Activated naive CD4-positive, alpha-beta T cell treated with anti-CD3 and anti-CD28 coated beads, Interleukin-2, amount 10 ng/mL, durations not matched to agents 7 days and 5 days (primary cell): ENCODE measurements around the gene TBC1D20.

ENCODE experiments used
- CTCF ChIA-PET: fragments of 350-600 bp; sonication (Branson Sonifier 250); formaldehyde crosslinking; loops from one replicate; lab custom pipeline; 2021; ENCODE audit warnings: antibody characterized with exemption; lab: Charles Lee
- DNase-seq: peaks from one replicate; pipeline ENCODE4 v3.0.0-alpha.2; 2020
- H3K27ac Mint-ChIP-seq: one replicate; pipeline ENCODE4 v1.8.0; 2021; ENCODE audit warnings: mild to moderate bottlenecking, moderate library complexity, mixed read lengths
- H3K27me3 Mint-ChIP-seq: one replicate; pipeline ENCODE4 v1.8.0; 2021; ENCODE audit warnings: mild to moderate bottlenecking, mixed read lengths
- H3K36me3 Mint-ChIP-seq: one replicate; pipeline ENCODE4 v1.8.0; 2021; ENCODE audit warnings: mixed read lengths
- H3K4me1 Mint-ChIP-seq: one replicate; pipeline ENCODE4 v1.8.0; 2021; ENCODE audit warnings: mixed read lengths
- H3K4me3 Mint-ChIP-seq: one replicate; pipeline ENCODE4 v1.8.0; 2021; ENCODE audit warnings: mild to moderate bottlenecking, moderate library complexity, mixed read lengths
- H3K9me3 Mint-ChIP-seq: one replicate; pipeline ENCODE4 v1.8.0; 2021; ENCODE audit warnings: mixed read lengths

Gene TBC1D20

DNA sequence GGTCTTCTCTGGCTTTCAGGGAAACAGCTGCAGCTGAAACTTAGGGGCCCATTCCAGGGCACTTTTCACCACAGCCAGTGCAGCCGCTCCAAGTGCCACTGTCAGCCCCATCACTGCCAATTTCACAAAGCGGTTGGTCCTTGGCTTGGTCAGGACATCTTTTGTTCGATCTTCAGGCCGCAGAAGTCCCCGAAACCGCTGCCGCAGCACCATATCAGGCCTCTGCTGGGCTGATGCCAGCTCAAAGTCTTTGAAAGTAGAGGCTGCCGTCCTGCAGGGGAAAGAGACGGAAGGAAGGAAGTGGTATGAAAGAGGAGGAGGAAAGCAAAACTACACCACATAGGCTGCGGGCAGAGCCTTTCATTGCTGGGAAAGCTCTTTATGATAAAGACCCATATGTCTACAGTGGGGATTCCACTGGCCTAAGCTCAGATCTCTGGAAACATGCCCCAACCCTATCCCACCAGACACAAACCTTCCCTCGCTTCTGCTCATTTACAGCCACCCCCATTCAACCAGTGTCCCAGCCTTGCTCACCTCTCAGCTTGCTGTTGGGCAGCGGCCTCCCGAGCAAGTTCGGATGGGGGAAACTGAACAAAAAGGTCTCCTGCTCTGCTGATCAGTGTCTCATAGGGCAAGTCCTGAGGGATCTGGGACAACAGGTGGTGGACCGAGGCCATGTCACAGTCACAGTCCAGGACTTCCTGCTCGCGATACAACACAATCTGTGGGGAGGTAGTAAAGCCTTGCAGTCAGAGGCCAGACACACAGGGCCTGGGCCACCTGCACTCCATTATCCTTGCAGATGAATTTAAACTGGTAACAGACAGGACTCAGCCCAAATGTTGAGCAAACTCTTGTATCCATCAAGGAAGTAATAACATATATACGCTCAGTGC, 23.5 kb downstream of the TBC1D20 start:
- DNase-seq = peak; percentile 77
- peaks cover 81% of the 10 kb centered on the region for H3K36me3 Mint-ChIP-seq
- no peaks in the 10 kb centered on the region for H3K9me3 Mint-ChIP-seq
- no peaks in the 10 kb centered on the region for H3K27me3 Mint-ChIP-seq
- peaks cover 63% of the 10 kb centered on the region for H3K4me1 Mint-ChIP-seq
- peak overlapping the region; percentile 84 for H3K27ac Mint-ChIP-seq
- H3K4me3 Mint-ChIP-seq = peak overlapping the region; percentile 61
- CTCF ChIA-PET = interaction anchor here (0.7 to 3.1 kb wide), 6 partner anchors 20 to 41 kb away, joined by 3 to 9 read pairs (median 4); no protein-coding TSS in a partner anchor

DNA sequence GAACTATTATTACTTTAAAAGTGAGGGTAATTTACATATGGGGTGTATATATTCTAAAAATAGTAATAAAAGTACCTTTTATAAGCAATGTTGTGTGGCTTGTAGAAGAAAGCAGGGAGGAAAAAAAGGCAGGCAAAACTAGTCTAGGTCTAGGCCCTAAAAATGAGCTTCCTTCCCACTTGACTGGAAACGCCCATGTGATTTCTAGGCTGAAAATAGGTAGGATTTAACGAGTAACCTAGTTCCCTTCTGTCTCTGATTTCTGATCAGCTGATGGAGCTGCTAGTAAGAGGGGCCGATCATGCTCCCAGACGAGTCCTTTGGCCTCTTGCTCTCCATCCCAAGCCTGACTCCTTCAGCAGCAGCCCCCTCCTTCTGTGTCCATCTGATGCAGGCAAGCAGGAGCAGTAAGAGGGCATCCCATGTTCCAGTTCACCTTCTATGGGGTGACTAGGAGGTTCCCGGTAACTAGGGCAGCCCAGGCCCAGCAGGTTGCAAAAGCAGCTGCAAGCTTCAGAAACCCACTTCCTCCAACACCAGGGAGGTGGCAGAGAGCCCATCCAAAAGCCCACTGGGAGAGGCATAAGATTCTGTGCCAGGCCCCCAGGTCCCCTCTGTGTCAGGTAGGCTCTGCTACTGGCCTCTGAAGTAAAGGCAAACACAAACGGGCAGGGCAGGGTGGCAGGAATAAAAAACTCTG, 24.4 kb downstream of the TBC1D20 start:
- Mint-ChIP-seq H3K27ac (peak overlapping the region; percentile 84), H3K4me3 (peak overlapping the region; percentile 61), H3K9me3 (no peaks in the 10 kb centered on the region), H3K36me3 (peaks cover 84% of the 10 kb centered on the region), H3K27me3 (no peaks in the 10 kb centered on the region), H3K4me1 (peaks cover 70% of the 10 kb centered on the region)
- CTCF ChIA-PET = interaction anchor here (0.7 to 3.1 kb wide), 6 partner anchors 21 to 42 kb away, joined by 3 to 9 read pairs (median 4); no protein-coding TSS in a partner anchor
- no peak for DNase-seq

DNA sequence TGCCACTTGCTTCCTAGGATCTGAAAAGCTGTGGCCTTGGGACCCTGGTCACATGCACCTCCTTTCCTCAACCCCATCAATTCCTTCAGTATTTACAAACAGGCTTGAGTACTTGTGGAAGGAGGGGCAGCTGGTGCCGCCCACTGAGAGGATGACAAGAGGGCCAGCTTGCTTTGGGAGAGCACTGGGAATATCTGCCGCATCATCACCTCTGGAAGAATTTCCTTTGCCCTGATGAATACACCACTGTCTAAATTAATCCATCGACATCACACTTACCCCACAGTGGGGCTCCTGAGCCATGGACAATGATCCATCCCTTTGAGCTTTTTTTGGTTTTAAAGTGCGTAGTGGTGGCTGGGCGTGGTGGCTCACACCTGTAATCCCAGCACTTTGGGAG, 25.9 kb downstream of the TBC1D20 start:
- no peak for DNase-seq

GRCh38 chr20:435558-435957, 26.8 kb downstream of the TBC1D20 start:
- Mint-ChIP-seq H3K4me3 (no peak overlapping the region), H3K9me3 (no peaks in the 10 kb centered on the region)

More for the DNA sequence above, 25.9 kb downstream of the TBC1D20 start:
- Mint-ChIP-seq H3K4me3 (no peak overlapping the region), H3K36me3 (peaks cover 81% of the 10 kb centered on the region), H3K27me3 (no peaks in the 10 kb centered on the region), H3K4me1 (peaks cover 76% of the 10 kb centered on the region), H3K9me3 (no peaks in the 10 kb centered on the region), H3K27ac (no peak overlapping the region)
- CTCF ChIA-PET = no interaction called here

DNA sequence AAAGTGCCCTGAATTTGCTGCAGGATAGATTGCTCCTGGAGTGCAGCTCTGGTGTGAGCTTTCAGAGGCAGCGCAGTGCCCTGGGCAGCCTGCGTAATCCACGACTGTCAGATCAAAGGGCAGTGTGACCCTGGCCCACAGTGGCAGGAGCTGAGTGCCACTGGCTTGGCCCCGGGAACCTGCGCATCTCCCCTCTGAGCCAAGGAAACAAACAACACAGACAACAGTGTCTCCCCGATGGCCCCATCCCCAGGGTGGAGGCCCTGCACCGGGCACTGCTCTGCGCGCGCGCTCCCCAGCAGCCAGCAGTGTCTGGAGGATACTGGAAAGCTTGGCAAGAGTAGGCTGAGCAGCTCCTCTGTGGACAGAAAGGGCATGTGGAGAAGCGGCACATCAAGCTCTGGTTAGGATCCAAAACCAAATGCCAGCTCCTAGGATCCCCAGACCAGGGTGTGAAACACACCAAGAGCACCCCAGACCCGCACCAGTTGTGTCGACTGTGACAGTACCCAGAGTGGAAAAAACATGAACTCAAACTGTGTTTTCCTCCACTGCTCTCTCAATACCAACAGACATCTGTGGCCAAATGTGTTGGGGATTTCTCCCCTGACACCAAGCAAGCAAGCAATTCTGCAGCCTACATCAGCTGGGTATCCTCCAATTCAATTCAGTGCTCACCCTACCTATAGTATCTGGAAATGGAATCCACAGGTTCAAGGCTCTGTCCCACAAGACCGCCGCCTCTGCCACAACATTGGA, 27.5 kb downstream of the TBC1D20 start:
- H3K9me3 Mint-ChIP-seq = no peaks in the 10 kb centered on the region
- peaks cover 78% of the 10 kb centered on the region for H3K36me3 Mint-ChIP-seq
- peak overlapping the region; percentile 83 for H3K27ac Mint-ChIP-seq
- H3K4me3 Mint-ChIP-seq = no peak overlapping the region
- H3K4me1 Mint-ChIP-seq = peaks cover 71% of the 10 kb centered on the region
- CTCF ChIA-PET = no interaction called here
- no peak for DNase-seq
- H3K27me3 Mint-ChIP-seq = no peaks in the 10 kb centered on the region

More at GRCh38 chr20:435558-435957, 26.8 kb downstream of the TBC1D20 start:
- DNase-seq = no peak
- CTCF ChIA-PET = no interaction called here
- Mint-ChIP-seq H3K27ac (no peak overlapping the region), H3K4me1 (peaks cover 78% of the 10 kb centered on the region), H3K27me3 (no peaks in the 10 kb centered on the region), H3K36me3 (peaks cover 78% of the 10 kb centered on the region)

DNA sequence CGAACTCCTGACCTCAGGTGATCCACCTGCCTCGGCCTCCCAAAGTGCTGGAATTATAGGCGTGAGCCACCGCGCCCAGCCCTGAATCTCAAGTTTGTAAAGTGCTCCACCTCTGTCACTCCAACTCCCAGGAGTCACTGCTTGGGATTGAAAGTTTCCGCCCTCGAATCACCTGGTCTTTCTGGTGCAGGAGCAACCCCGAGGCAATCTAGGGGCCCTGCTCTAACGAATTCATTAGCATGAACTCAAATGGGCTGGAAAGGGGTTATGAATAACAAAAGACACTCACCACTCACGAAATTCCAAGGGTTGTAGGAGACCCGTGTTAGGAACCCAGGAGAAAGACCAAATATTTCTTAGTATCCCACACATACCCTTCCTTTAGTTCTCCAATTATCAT, 28.1 kb downstream of the TBC1D20 start:
- Mint-ChIP-seq H3K9me3 (no peaks in the 10 kb centered on the region), H3K27me3 (no peaks in the 10 kb centered on the region), H3K36me3 (peaks cover 77% of the 10 kb centered on the region), H3K4me3 (no peak overlapping the region), H3K27ac (peak overlapping the region; percentile 83), H3K4me1 (peaks cover 65% of the 10 kb centered on the region)
- CTCF ChIA-PET = no interaction called here
- no peak for DNase-seq

DNA sequence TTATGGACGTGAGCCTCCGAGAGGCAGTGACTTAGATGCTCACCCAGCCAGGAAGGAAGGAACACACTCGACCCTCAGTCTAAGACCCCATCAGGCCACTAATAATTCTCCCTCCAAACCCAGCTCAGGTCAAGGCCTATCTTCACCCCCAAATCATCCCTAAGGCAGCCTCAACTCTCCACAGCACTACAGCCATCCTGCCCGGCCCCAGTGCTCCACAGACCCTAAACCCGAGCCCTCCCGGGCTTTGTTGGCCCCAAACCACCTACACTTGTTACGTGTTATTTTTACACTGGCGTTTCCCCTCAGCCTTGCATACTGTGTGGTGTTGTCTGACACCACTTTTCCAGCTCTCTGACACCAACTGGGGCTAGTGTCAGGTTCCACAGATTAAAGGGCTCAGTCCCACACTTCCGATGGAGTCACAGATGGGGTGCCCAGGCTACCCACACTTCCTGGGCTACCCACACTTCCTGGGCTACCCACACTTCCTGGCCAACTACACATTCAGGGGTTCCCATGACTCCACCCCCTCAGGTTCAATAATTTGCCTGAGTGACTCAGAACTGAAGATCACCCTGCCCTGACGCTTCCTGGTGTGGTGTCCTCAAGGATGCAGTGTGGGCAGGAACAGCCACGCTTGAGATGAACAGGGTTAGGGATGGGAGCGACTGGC, 28.9 kb downstream of the TBC1D20 start:
- CTCF ChIA-PET = interaction anchor here (0.8 to 2.2 kb wide), 3 partner anchors 10 to 71 kb away, joined by 3 to 10 read pairs (median 3); no protein-coding TSS in a partner anchor
- Mint-ChIP-seq H3K36me3 (peaks cover 74% of the 10 kb centered on the region), H3K4me3 (peak overlapping the region; percentile 35), H3K27me3 (no peaks in the 10 kb centered on the region), H3K4me1 (peaks cover 57% of the 10 kb centered on the region), H3K9me3 (no peaks in the 10 kb centered on the region), H3K27ac (peak overlapping the region; percentile 83)
- DNase-seq = peak; percentile 70

DNA sequence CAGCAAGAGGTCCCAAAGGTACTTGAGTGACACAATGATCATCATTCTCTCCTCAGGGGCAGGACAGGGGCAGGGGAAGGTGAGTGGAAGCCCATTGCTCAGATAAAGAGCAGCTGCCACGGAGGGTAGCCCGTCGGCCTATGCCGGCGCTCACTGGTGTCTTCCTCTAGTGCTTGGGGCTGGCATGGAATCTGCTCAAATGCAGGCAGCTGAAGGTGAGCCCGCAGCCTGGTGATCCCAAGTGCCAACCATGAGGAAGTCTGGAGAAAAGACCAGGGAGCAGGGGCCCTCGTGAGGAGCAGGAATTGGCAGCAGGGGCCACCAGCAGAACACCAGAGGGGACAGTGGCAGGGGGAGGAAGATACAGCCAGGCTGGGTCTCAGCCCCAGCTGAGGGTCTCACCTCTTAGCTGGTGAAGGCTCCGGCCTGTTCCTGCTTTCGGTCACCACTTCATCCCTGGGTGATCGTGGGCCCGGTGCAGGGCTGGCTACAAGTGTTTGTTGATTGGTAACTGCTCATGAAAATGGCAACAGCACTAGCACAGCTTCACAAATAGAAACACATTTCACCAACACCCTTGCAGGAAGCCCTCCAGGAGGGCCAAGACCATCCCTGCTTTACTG, 29.5 kb downstream of the TBC1D20 start:
- H3K9me3 Mint-ChIP-seq = no peaks in the 10 kb centered on the region
- no peaks in the 10 kb centered on the region for H3K27me3 Mint-ChIP-seq
- no peak for DNase-seq
- peaks cover 73% of the 10 kb centered on the region for H3K36me3 Mint-ChIP-seq
- H3K27ac Mint-ChIP-seq = peak overlapping the region; percentile 83
- H3K4me3 Mint-ChIP-seq = no peak overlapping the region
- CTCF ChIA-PET = interaction anchor here (0.8 to 2.2 kb wide), 6 partner anchors 11 to 88 kb away, joined by 3 to 10 read pairs (median 3); no protein-coding TSS in a partner anchor
- peaks cover 51% of the 10 kb centered on the region for H3K4me1 Mint-ChIP-seq

DNA sequence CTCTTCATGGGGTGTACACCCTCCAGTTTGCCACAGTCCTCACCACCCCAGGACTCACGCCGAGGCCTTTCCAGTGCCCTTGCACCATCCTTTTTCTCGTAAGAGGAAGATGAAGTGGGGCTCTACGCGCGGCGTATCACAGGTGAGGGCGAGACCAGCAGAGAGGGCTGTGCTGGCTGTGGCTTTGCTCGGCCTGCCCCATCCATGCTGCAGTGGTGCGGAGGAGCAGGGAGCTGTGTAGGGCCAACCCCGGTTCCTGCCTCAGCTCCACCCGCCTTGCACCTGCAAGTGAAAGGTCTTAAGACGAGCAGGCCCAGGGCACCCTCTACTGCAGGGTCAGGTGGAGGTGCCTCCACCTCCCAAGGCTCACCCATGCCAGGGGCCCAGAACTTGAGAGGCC, 30.1 kb downstream of the TBC1D20 start:
- no peak for DNase-seq
- Mint-ChIP-seq H3K27ac (peak overlapping the region; percentile 65), H3K4me3 (no peak overlapping the region), H3K36me3 (peaks cover 73% of the 10 kb centered on the region), H3K27me3 (no peaks in the 10 kb centered on the region), H3K9me3 (no peaks in the 10 kb centered on the region), H3K4me1 (peaks cover 45% of the 10 kb centered on the region)
- CTCF ChIA-PET = interaction anchor here (0.9 to 2.2 kb wide), 8 partner anchors 23 to 87 kb away, joined by 3 to 10 read pairs (median 5); no protein-coding TSS in a partner anchor

DNA sequence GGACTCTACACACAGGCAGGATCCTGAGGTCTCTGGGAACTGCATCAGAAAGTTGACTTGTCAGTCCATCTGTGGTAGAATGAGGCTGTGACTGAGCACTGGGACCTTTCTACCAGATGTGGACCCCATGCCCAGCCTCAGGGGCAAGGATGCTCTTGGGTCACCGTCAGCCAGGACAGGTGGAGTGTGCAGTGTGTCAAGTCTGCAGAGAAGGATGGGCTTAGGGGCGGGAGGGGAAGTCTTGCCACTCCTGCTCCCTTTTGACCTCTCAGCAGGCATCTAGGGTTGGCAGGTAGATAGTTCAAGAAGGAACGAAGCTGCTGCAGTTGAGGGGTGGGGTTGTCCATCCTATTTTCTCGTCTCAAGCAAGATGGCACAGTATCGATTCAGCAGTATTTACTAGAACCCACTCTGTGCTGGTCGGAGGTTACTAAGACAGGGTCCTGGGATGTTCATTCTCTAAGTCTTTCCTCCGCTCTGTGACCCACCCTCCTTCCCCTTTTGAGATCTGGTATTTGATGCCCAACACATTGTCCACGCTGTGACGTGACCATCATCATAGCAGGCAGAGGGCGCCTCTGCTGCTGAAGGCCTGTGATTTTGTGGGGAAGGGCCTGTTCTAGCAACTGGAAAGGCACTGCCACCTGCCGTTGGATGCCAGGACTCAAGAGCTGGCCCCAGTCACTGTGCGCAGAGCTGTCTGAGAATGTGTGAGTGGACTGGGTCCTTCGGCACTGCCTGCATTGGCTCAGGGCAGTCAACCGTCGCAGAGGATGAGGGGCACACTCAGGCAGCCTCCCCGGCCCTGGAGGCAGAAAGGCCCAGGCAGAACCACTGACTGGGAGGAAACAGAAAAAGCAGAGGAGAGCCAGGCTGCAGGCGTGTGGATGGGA, 31.1 kb downstream of the TBC1D20 start:
- peaks cover 71% of the 10 kb centered on the region for H3K36me3 Mint-ChIP-seq
- DNase-seq = peak; percentile 68

GRCh38 chr20:430091-430999, 32.0 kb downstream of the TBC1D20 start:
- no peaks in the 10 kb centered on the region for H3K27me3 Mint-ChIP-seq
- CTCF ChIA-PET = interaction anchor here (1.5 to 2.2 kb wide), 2 partner anchors 44 to 48 kb away, joined by 6 to 10 read pairs; no protein-coding TSS in a partner anchor
- H3K27ac Mint-ChIP-seq = no peak overlapping the region
- H3K4me1 Mint-ChIP-seq = peaks cover 38% of the 10 kb centered on the region
- H3K9me3 Mint-ChIP-seq = no peaks in the 10 kb centered on the region
- peaks cover 63% of the 10 kb centered on the region for H3K36me3 Mint-ChIP-seq
- H3K4me3 Mint-ChIP-seq = no peak overlapping the region
- no peak for DNase-seq

More for the DNA sequence above, 31.1 kb downstream of the TBC1D20 start:
- no peaks in the 10 kb centered on the region for H3K9me3 Mint-ChIP-seq
- H3K27me3 Mint-ChIP-seq = no peaks in the 10 kb centered on the region
- H3K4me3 Mint-ChIP-seq = no peak overlapping the region
- H3K27ac Mint-ChIP-seq = peak overlapping the region; percentile 51
- CTCF ChIA-PET = interaction anchor here (0.7 to 2.2 kb wide), 15 partner anchors 15 to 86 kb away, joined by 3 to 10 read pairs (median 4); no protein-coding TSS in a partner anchor
- peaks cover 44% of the 10 kb centered on the region for H3K4me1 Mint-ChIP-seq
